Measurements from ENCODE around the gene PCDH9.

The PCDH9 gene

DNA sequence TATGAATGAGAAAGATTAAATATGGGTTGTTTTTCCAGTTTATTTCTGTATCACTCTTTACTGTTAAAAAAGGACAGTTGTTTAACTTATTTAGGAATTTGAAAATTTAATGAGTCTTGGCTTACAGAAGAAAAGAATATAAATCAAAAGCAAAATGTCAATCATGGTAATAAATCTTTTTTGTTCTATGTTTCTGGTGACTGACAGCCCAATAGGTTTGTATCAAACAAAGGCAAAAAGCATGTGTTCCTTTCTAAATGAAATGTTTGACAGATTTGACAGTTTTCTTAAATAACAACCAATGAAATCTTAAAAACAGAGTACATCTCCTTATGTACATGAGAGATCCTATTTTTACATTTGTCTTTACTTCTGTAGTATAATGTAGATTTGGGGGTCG lies 11.0 kb downstream of the PCDH9 start:
- Histone ChIP-seq H3K79me1 (ENCODE audit: low read length) (no peaks in the 10 kb centered on the region), H2AFZ (ENCODE audit: insufficient read depth, low read length, poor library complexity) (no peak overlapping the region), H3K23ac (ENCODE audit: low read length) (no peak overlapping the region), H3K4me2 (ENCODE audit: low read length) (no peak overlapping the region), H3K27me3 (ENCODE audit: insufficient read depth, low read length) (no peaks in the 10 kb centered on the region), H4K91ac (ENCODE audit: low read depth, low read length) (no peak overlapping the region), H2BK120ac (ENCODE audit: insufficient read depth, low read length, poor library complexity) (no peak overlapping the region), H3K27ac (ENCODE audit: low read depth, low read length) (no peak overlapping the region), H4K12ac (ENCODE audit: low read depth, low read length) (no peak overlapping the region), H3K79me2 (ENCODE audit: control insufficient read depth, insufficient read depth, low read length, poor library complexity) (no peaks in the 10 kb centered on the region), H2BK5ac (ENCODE audit: low read depth, low read length, poor library complexity) (no peak overlapping the region), H2AK5ac (ENCODE audit: low read length) (no peak overlapping the region), H3K36me3 (ENCODE audit: control insufficient read depth in 1 of 2, insufficient read depth in 2 of 2, low read length in 2 of 2) (no peaks in the 10 kb centered on the region), H3K9ac (ENCODE audit: low read length) (no peak overlapping the region), H3K4ac (ENCODE audit: low read depth, low read length) (no peak overlapping the region), H3K4me1 (ENCODE audit: control insufficient read depth in 1 of 2, insufficient read depth in 2 of 2, low read length in 2 of 2) (no peaks in the 10 kb centered on the region), H2BK12ac (ENCODE audit: low read length) (no peak overlapping the region), H3K14ac (ENCODE audit: low read length) (no peak overlapping the region), H3K18ac (ENCODE audit: low read length) (no peak overlapping the region), H4K8ac (ENCODE audit: low read depth, low read length) (no peak overlapping the region), H3K4me3 (ENCODE audit: low read depth, low read length) (no peak overlapping the region), H3K9me3 (ENCODE audit: insufficient read depth, low read depth, low read length) (no peaks in the 10 kb centered on the region)
- DNase-seq = no peak
- no CpG with 5 or more reads among the region's 1 CpG for WGBS (ENCODE audit: extremely low coverage, insufficient coverage, insufficient read length)

DNA sequence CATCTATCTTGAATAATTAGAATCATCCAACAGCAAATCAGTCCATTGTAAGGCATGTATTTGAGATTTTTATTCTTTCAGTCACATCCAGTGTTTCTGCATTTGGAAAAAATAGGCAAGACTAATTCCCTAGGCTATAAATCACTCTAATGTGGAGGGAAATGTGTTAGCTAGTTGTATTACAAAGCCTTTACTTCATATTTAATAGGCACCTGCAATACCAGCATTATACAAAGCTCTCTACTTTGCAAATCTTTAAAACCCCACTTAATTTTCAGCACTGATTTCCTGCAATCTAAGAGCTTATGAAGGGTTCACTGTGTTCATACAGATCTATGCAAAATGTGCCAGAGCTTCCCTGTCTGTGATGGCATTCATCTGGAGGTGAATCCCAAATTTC lies 12.3 kb downstream of the PCDH9 start:
- H3K4me1 ChIP-seq (ENCODE audit: control insufficient read depth in 1 of 2, insufficient read depth in 2 of 2, low read length in 2 of 2) = no peaks in the 10 kb centered on the region
- no peak overlapping the region for H3K23ac ChIP-seq (ENCODE audit: low read length)
- no peak overlapping the region for H2AFZ ChIP-seq (ENCODE audit: insufficient read depth, low read length, poor library complexity)
- no peaks in the 10 kb centered on the region for H3K79me1 ChIP-seq (ENCODE audit: low read length)
- no peak overlapping the region for H3K4me2 ChIP-seq (ENCODE audit: low read length)
- H3K14ac ChIP-seq (ENCODE audit: low read length) = no peak overlapping the region
- DNase-seq = no peak
- no peak overlapping the region for H2BK12ac ChIP-seq (ENCODE audit: low read length)
- H2BK5ac ChIP-seq (ENCODE audit: low read depth, low read length, poor library complexity) = no peak overlapping the region
- H3K9ac ChIP-seq (ENCODE audit: low read length) = no peak overlapping the region
- H3K79me2 ChIP-seq (ENCODE audit: control insufficient read depth, insufficient read depth, low read length, poor library complexity) = no peaks in the 10 kb centered on the region
- H2AK5ac ChIP-seq (ENCODE audit: low read length) = no peak overlapping the region
- no peaks in the 10 kb centered on the region for H3K9me3 ChIP-seq (ENCODE audit: insufficient read depth, low read depth, low read length)
- no peak overlapping the region for H2BK120ac ChIP-seq (ENCODE audit: insufficient read depth, low read length, poor library complexity)
- no peak overlapping the region for H4K8ac ChIP-seq (ENCODE audit: low read depth, low read length)
- H4K12ac ChIP-seq (ENCODE audit: low read depth, low read length) = no peak overlapping the region
- no peak overlapping the region for H3K4me3 ChIP-seq (ENCODE audit: low read depth, low read length)
- H3K27me3 ChIP-seq (ENCODE audit: insufficient read depth, low read length) = no peaks in the 10 kb centered on the region
- H3K36me3 ChIP-seq (ENCODE audit: control insufficient read depth in 1 of 2, insufficient read depth in 2 of 2, low read length in 2 of 2) = no peaks in the 10 kb centered on the region
- no peak overlapping the region for H4K91ac ChIP-seq (ENCODE audit: low read depth, low read length)
- no peak overlapping the region for H3K27ac ChIP-seq (ENCODE audit: low read depth, low read length)
- H3K18ac ChIP-seq (ENCODE audit: low read length) = no peak overlapping the region
- no peak overlapping the region for H3K4ac ChIP-seq (ENCODE audit: low read depth, low read length)

DNA sequence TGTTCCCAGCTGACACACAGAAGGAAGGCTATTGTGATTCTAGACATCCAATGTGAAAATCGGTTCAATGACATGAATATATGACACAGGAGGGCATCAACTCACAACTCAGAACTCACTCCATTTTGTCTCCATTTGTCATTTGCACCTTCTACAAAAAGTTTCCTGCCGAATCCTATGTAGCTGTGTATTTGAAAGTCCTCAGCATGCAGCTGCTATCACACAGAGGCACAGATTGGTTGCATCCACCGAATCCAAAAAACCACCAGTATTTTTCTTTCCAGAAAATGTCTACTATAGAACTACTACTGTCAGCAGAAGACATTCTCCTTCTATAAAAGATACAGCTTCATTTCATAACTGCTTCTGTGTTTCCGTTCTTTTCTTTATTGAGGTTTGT lies 13.3 kb downstream of the PCDH9 start:
- no peak overlapping the region for H2AFZ ChIP-seq (ENCODE audit: insufficient read depth, low read length, poor library complexity)
- no peak overlapping the region for H4K12ac ChIP-seq (ENCODE audit: low read depth, low read length)
- no peak overlapping the region for H4K8ac ChIP-seq (ENCODE audit: low read depth, low read length)
- H2BK120ac ChIP-seq (ENCODE audit: insufficient read depth, low read length, poor library complexity) = no peak overlapping the region
- no peak overlapping the region for H2BK12ac ChIP-seq (ENCODE audit: low read length)
- WGBS (ENCODE audit: extremely low coverage, insufficient coverage, insufficient read length) = no CpG with 5 or more reads among the region's 4 CpGs
- no peak overlapping the region for H3K18ac ChIP-seq (ENCODE audit: low read length)
- no peak overlapping the region for H2AK5ac ChIP-seq (ENCODE audit: low read length)
- no peaks in the 10 kb centered on the region for H3K9me3 ChIP-seq (ENCODE audit: insufficient read depth, low read depth, low read length)
- H3K4me1 ChIP-seq (ENCODE audit: control insufficient read depth in 1 of 2, insufficient read depth in 2 of 2, low read length in 2 of 2) = no peaks in the 10 kb centered on the region
- no peaks in the 10 kb centered on the region for H3K27me3 ChIP-seq (ENCODE audit: insufficient read depth, low read length)
- H3K4ac ChIP-seq (ENCODE audit: low read depth, low read length) = no peak overlapping the region
- no peak overlapping the region for H3K23ac ChIP-seq (ENCODE audit: low read length)
- no peak overlapping the region for H3K4me3 ChIP-seq (ENCODE audit: low read depth, low read length)
- DNase-seq = no peak
- H3K14ac ChIP-seq (ENCODE audit: low read length) = no peak overlapping the region
- no peak overlapping the region for H4K91ac ChIP-seq (ENCODE audit: low read depth, low read length)
- H3K79me1 ChIP-seq (ENCODE audit: low read length) = no peaks in the 10 kb centered on the region
- no peak overlapping the region for H3K27ac ChIP-seq (ENCODE audit: low read depth, low read length)
- H3K9ac ChIP-seq (ENCODE audit: low read length) = no peak overlapping the region
- no peaks in the 10 kb centered on the region for H3K79me2 ChIP-seq (ENCODE audit: control insufficient read depth, insufficient read depth, low read length, poor library complexity)
- no peaks in the 10 kb centered on the region for H3K36me3 ChIP-seq (ENCODE audit: control insufficient read depth in 1 of 2, insufficient read depth in 2 of 2, low read length in 2 of 2)
- H3K4me2 ChIP-seq (ENCODE audit: low read length) = no peak overlapping the region
- no peak overlapping the region for H2BK5ac ChIP-seq (ENCODE audit: low read depth, low read length, poor library complexity)

DNA sequence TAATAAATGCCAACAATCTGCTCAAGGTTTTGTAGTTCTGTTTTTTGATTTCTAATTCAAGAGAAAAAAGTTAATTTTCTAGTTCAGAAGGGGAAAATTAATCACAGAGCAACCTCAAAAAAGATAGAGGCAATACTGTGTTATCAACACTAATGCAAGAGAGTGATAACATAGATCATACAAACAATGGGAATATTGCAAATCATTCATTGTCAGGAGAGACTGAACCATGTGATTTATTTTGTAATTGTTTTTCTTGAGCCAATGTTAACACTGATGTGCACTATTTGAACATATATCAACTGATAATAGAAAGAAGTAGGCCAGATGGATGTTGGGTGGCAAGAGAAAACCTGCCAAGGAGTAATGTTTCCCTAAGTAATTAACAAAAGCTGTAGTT lies 19.9 kb downstream of the PCDH9 start:
- no peaks in the 10 kb centered on the region for H3K36me3 ChIP-seq (ENCODE audit: control insufficient read depth in 1 of 2, insufficient read depth in 2 of 2, low read length in 2 of 2)
- no peak overlapping the region for H3K14ac ChIP-seq (ENCODE audit: low read length)
- no peak overlapping the region for H3K4ac ChIP-seq (ENCODE audit: low read depth, low read length)
- H3K27me3 ChIP-seq (ENCODE audit: insufficient read depth, low read length) = no peaks in the 10 kb centered on the region
- no peak overlapping the region for H3K4me3 ChIP-seq (ENCODE audit: low read depth, low read length)
- no peak overlapping the region for H2BK5ac ChIP-seq (ENCODE audit: low read depth, low read length, poor library complexity)
- H3K4me2 ChIP-seq (ENCODE audit: low read length) = no peak overlapping the region
- H3K23ac ChIP-seq (ENCODE audit: low read length) = no peak overlapping the region
- no peak overlapping the region for H4K12ac ChIP-seq (ENCODE audit: low read depth, low read length)
- H3K4me1 ChIP-seq (ENCODE audit: control insufficient read depth in 1 of 2, insufficient read depth in 2 of 2, low read length in 2 of 2) = no peaks in the 10 kb centered on the region
- H3K79me1 ChIP-seq (ENCODE audit: low read length) = no peaks in the 10 kb centered on the region
- no peak overlapping the region for H3K9ac ChIP-seq (ENCODE audit: low read length)
- no peak overlapping the region for H2BK12ac ChIP-seq (ENCODE audit: low read length)
- H3K79me2 ChIP-seq (ENCODE audit: control insufficient read depth, insufficient read depth, low read length, poor library complexity) = no peaks in the 10 kb centered on the region
- no peak for DNase-seq
- no peak overlapping the region for H2AFZ ChIP-seq (ENCODE audit: insufficient read depth, low read length, poor library complexity)
- no peak overlapping the region for H4K91ac ChIP-seq (ENCODE audit: low read depth, low read length)
- H3K18ac ChIP-seq (ENCODE audit: low read length) = no peak overlapping the region
- H3K27ac ChIP-seq (ENCODE audit: low read depth, low read length) = no peak overlapping the region
- H2BK120ac ChIP-seq (ENCODE audit: insufficient read depth, low read length, poor library complexity) = no peak overlapping the region
- no peak overlapping the region for H2AK5ac ChIP-seq (ENCODE audit: low read length)
- no peak overlapping the region for H4K8ac ChIP-seq (ENCODE audit: low read depth, low read length)
- no peaks in the 10 kb centered on the region for H3K9me3 ChIP-seq (ENCODE audit: insufficient read depth, low read depth, low read length)

DNA sequence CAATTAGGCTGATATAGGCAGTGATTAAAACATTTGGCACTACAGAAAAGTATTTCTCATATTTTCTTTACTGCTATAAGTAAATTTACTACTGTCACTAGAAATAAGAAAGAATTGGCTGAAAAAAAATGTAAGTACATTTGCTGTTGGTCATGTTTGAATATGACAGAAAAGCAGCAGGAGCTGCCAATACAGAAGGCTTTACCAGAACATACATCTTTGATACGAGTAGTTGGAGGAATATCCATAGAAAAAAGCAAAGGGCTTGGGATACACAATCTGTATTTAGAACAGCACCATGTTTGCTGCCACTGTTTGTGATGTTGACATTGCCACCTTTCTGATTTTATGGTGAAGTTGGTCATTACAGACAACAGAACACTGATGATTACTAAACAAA lies 21.6 kb downstream of the PCDH9 start:
- no peaks in the 10 kb centered on the region for H3K79me2 ChIP-seq (ENCODE audit: control insufficient read depth, insufficient read depth, low read length, poor library complexity)
- no peak overlapping the region for H2AK5ac ChIP-seq (ENCODE audit: low read length)
- H3K14ac ChIP-seq (ENCODE audit: low read length) = no peak overlapping the region
- no peak overlapping the region for H3K9ac ChIP-seq (ENCODE audit: low read length)
- H3K4ac ChIP-seq (ENCODE audit: low read depth, low read length) = no peak overlapping the region
- no peak overlapping the region for H2BK5ac ChIP-seq (ENCODE audit: low read depth, low read length, poor library complexity)
- no peaks in the 10 kb centered on the region for H3K79me1 ChIP-seq (ENCODE audit: low read length)
- H3K4me1 ChIP-seq (ENCODE audit: control insufficient read depth in 1 of 2, insufficient read depth in 2 of 2, low read length in 2 of 2) = no peaks in the 10 kb centered on the region
- DNase-seq = no peak
- H3K9me3 ChIP-seq (ENCODE audit: insufficient read depth, low read depth, low read length) = no peaks in the 10 kb centered on the region
- no peak overlapping the region for H3K4me3 ChIP-seq (ENCODE audit: low read depth, low read length)
- H3K27me3 ChIP-seq (ENCODE audit: insufficient read depth, low read length) = no peaks in the 10 kb centered on the region
- no peak overlapping the region for H4K91ac ChIP-seq (ENCODE audit: low read depth, low read length)
- H3K27ac ChIP-seq (ENCODE audit: low read depth, low read length) = no peak overlapping the region
- H4K12ac ChIP-seq (ENCODE audit: low read depth, low read length) = no peak overlapping the region
- no peak overlapping the region for H2AFZ ChIP-seq (ENCODE audit: insufficient read depth, low read length, poor library complexity)
- no peak overlapping the region for H3K23ac ChIP-seq (ENCODE audit: low read length)
- no peak overlapping the region for H3K4me2 ChIP-seq (ENCODE audit: low read length)
- WGBS (ENCODE audit: extremely low coverage, insufficient coverage, insufficient read length) = no CpG with 5 or more reads among the region's 1 CpG
- no peak overlapping the region for H2BK12ac ChIP-seq (ENCODE audit: low read length)
- no peak overlapping the region for H4K8ac ChIP-seq (ENCODE audit: low read depth, low read length)
- no peak overlapping the region for H2BK120ac ChIP-seq (ENCODE audit: insufficient read depth, low read length, poor library complexity)
- H3K36me3 ChIP-seq (ENCODE audit: control insufficient read depth in 1 of 2, insufficient read depth in 2 of 2, low read length in 2 of 2) = no peaks in the 10 kb centered on the region
- no peak overlapping the region for H3K18ac ChIP-seq (ENCODE audit: low read length)

All from trophoblast cell (in vitro differentiated cells and primary cell).